Type B pancreatic cell (in vitro differentiated cells): ENCODE results near the gene FAM120C. TPM values are rescaled to one million over a fixed set of nuclear protein-coding genes. Genes with fewer than 3 reads are reported as not detected.

Source experiments
- DNase-seq: peaks from one replicate; pipeline ENCODE4 v3.0.0; 2021; ENCODE audit warnings: mixed read lengths; ENCODE audit not compliant: unreplicated experiment; ENCODE audit errors: extremely low spot score
- H3K27ac Mint-ChIP-seq: 2 replicates; pipeline ENCODE4 v1.8.0; 2021; ENCODE audit warnings: mild to moderate bottlenecking, mixed read lengths
- H3K27me3 Mint-ChIP-seq: 2 replicates; pipeline ENCODE4 v1.8.0; 2021; ENCODE audit warnings: mixed read lengths
- H3K36me3 Mint-ChIP-seq: 2 replicates; pipeline ENCODE4 v1.8.0; 2021; ENCODE audit warnings: mixed read lengths
- H3K4me1 Mint-ChIP-seq: one replicate; pipeline ENCODE4 v1.8.0; 2021; ENCODE audit warnings: mixed read lengths; ENCODE audit not compliant: unreplicated experiment
- H3K4me3 Mint-ChIP-seq: 2 replicates; pipeline ENCODE4 v1.8.0; 2021; ENCODE audit warnings: mild to moderate bottlenecking, mixed read lengths
- H3K9me3 Mint-ChIP-seq: 2 replicates; pipeline ENCODE4 v1.8.0; 2021; ENCODE audit warnings: mixed read lengths
- total RNA-seq: library from RNA; stranded (reverse); gene quantifications from 2 replicates; pipeline ENCODE4 v1.2.1, GENCODE V29; 2021; ENCODE audit warnings: low replicate concordance
- TF ChIP-seq, protein P1 (sequence below): fragments of 200-600 bp; sonication (generic); conservative IDR thresholded peaks from 2 replicates; pipeline ENCODE4 v1.5.0; 2021; ENCODE audit warnings: antibody characterized with exemption, mild to moderate bottlenecking

FAM120C gene
- total RNA-seq, 1 donor from 2014 or later, result 12.7 TPM

- TF ChIP-seq, protein P1, sequence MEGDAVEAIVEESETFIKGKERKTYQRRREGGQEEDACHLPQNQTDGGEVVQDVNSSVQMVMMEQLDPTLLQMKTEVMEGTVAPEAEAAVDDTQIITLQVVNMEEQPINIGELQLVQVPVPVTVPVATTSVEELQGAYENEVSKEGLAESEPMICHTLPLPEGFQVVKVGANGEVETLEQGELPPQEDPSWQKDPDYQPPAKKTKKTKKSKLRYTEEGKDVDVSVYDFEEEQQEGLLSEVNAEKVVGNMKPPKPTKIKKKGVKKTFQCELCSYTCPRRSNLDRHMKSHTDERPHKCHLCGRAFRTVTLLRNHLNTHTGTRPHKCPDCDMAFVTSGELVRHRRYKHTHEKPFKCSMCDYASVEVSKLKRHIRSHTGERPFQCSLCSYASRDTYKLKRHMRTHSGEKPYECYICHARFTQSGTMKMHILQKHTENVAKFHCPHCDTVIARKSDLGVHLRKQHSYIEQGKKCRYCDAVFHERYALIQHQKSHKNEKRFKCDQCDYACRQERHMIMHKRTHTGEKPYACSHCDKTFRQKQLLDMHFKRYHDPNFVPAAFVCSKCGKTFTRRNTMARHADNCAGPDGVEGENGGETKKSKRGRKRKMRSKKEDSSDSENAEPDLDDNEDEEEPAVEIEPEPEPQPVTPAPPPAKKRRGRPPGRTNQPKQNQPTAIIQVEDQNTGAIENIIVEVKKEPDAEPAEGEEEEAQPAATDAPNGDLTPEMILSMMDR, result no peak
- H3K4me1 Mint-ChIP-seq, result peaks cover 6% of the 10 kb centered on the region
- peaks cover 16% of the 10 kb centered on the region for H3K36me3 Mint-ChIP-seq
- no peak overlapping the region for H3K4me3 Mint-ChIP-seq
- peaks cover 4% of the 10 kb centered on the region for H3K9me3 Mint-ChIP-seq
- no peak for DNase-seq
- H3K27me3 Mint-ChIP-seq, result no peaks in the 10 kb centered on the region
- no peak overlapping the region for H3K27ac Mint-ChIP-seq
Measured at GRCh38 chrX:54173791-54174190, 9.3 kb downstream of the FAM120C start.

- TF ChIP-seq, protein P1, result no peak
- Mint-ChIP-seq H3K4me3 (no peak overlapping the region), H3K4me1 (no peaks in the 10 kb centered on the region), H3K36me3 (peaks cover 11% of the 10 kb centered on the region), H3K9me3 (peaks cover 4% of the 10 kb centered on the region), H3K27me3 (no peaks in the 10 kb centered on the region), H3K27ac (no peak overlapping the region)
- DNase-seq, result no peak
Measured at GRCh38 chrX:54172455-54172854, 10.6 kb downstream of the FAM120C start.

- peaks cover 7% of the 10 kb centered on the region for H3K36me3 Mint-ChIP-seq
- TF ChIP-seq, protein P1, result no peak
- H3K4me3 Mint-ChIP-seq, result no peak overlapping the region
- H3K4me1 Mint-ChIP-seq, result peaks cover 5% of the 10 kb centered on the region
- H3K27me3 Mint-ChIP-seq, result no peaks in the 10 kb centered on the region
- peaks cover 4% of the 10 kb centered on the region for H3K9me3 Mint-ChIP-seq
- H3K27ac Mint-ChIP-seq, result no peak overlapping the region
- no peak for DNase-seq
Measured at GRCh38 chrX:54171527-54172250, 11.4 kb downstream of the FAM120C start.

DNA sequence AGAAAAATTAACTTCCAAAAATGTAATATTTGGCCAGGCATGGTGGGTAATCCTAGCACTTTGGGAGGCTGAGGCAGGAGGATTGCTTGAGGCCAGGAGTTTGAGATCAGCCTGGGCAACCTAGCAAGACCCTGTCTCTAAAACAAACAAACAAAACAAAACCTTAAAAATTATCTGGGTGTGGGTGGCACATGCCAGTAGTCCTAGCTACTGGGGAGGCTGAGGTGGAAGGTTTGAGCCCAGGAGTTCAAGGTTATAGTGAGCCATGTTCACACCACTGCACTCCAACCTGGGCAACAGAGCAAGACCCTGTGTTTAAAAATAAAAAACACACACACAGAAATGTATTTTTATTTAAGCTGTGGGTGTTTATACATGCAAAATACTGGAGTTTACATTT is 12.0 kb downstream of the FAM120C start:
- TF ChIP-seq, protein P1, result no peak
- peaks cover 4% of the 10 kb centered on the region for H3K9me3 Mint-ChIP-seq
- H3K4me3 Mint-ChIP-seq, result no peak overlapping the region
- no peaks in the 10 kb centered on the region for H3K27me3 Mint-ChIP-seq
- peaks cover 6% of the 10 kb centered on the region for H3K36me3 Mint-ChIP-seq
- no peak for DNase-seq
- H3K27ac Mint-ChIP-seq, result no peak overlapping the region
- peaks cover 5% of the 10 kb centered on the region for H3K4me1 Mint-ChIP-seq

DNA sequence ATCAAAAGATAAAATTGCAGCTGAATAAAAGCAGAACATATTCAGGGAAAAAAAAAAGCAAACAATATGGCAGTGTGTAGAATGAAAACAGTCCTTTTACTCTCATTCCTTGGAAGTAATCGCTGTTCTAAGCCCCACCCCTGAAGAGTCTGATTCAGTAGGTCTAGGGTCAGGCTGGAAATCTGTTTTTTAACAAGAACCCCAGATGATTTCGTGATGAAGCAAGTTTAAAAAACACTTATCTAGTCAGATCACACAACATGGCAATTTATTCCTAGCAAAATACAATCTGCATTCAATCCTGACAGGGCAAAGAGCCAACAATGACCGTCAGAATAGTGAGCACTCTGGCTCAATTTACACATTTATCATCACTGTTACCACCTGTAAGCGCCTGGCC is 16.1 kb downstream of the FAM120C start:
- no peak overlapping the region for H3K4me3 Mint-ChIP-seq
- H3K36me3 Mint-ChIP-seq, result peaks cover 4% of the 10 kb centered on the region
- peaks cover 5% of the 10 kb centered on the region for H3K4me1 Mint-ChIP-seq
- H3K9me3 Mint-ChIP-seq, result peaks cover 4% of the 10 kb centered on the region
- no peaks in the 10 kb centered on the region for H3K27me3 Mint-ChIP-seq
- TF ChIP-seq, protein P1, result no peak
- H3K27ac Mint-ChIP-seq, result no peak overlapping the region
- no peak for DNase-seq
